DOHH2 (cell line): ENCODE results near the gene AK9.
"Not testable (repeated sequence)": the region's sequence is repeated elsewhere in the genome, so short reads cannot be mapped to it uniquely, and the experiment has no call there.

Experiments used
- H3F3A ChIP-seq: fragments of 200-600 bp; sonication (generic), shearing (Covaris generic); 2 replicates; pipeline ENCODE4 v1.6.0; 2016; ENCODE audit warnings: antibody characterized with exemption, mild to moderate bottlenecking; ENCODE audit not compliant: control insufficient read depth, insufficient read depth
- H3K27ac ChIP-seq: fragments of 200-600 bp; sonication (generic); 2 replicates; pipeline ENCODE4 v1.5.1; 2014; ENCODE audit warnings: low read depth, mild to moderate bottlenecking, low read length, moderate library complexity
- H3K27me3 ChIP-seq: fragments of 200-600 bp; sonication (generic); 2 replicates; pipeline ENCODE4 v1.6.1; 2014; ENCODE audit warnings: mild to moderate bottlenecking, low read length, mixed read lengths; ENCODE audit not compliant: control insufficient read depth
- H3K36me3 ChIP-seq: fragments of 200-600 bp; sonication (generic); 2 replicates; pipeline ENCODE4 v1.6.1; 2014; ENCODE audit warnings: mild to moderate bottlenecking, low read length, moderate library complexity, mixed read lengths; ENCODE audit not compliant: control insufficient read depth
- H3K4me1 ChIP-seq: fragments of 200-600 bp; sonication (generic); 2 replicates; pipeline ENCODE4 v1.6.1; 2014; ENCODE audit warnings: mild to moderate bottlenecking, low read length, mixed read lengths; ENCODE audit not compliant: control insufficient read depth
- H3K4me2 ChIP-seq: fragments of 200-600 bp; sonication (generic); 2 replicates; pipeline ENCODE4 v1.6.0; 2014; ENCODE audit warnings: mild to moderate bottlenecking, low read length, moderate library complexity
- H3K4me3 ChIP-seq: fragments of 200-600 bp; sonication (generic); 2 replicates; pipeline ENCODE4 v1.5.1; 2014; ENCODE audit warnings: mild to moderate bottlenecking, low read length, mixed read lengths
- H3K79me2 ChIP-seq: fragments of 200-600 bp; sonication (generic); 2 replicates; pipeline ENCODE4 v1.6.1; 2014; ENCODE audit warnings: mild to moderate bottlenecking, low read length, mixed read lengths; ENCODE audit not compliant: control insufficient read depth
- H3K9me2 ChIP-seq: fragments of 200-600 bp; sonication (generic); replicated peaks from 2 replicates; pipeline ENCODE4 v1.6.1; 2014; ENCODE audit warnings: mild to moderate bottlenecking, low read length, mixed read lengths; ENCODE audit not compliant: control insufficient read depth
- H3K9me3 ChIP-seq: fragments of 200-600 bp; sonication (generic); 2 replicates; pipeline ENCODE4 v1.6.1; 2014; ENCODE audit warnings: antibody characterized with exemption, low read length, mixed read lengths; ENCODE audit not compliant: control insufficient read depth, insufficient read depth
- H4K20me1 ChIP-seq: fragments of 200-600 bp; sonication (generic); 2 replicates; pipeline ENCODE4 v1.6.0; 2014; ENCODE audit warnings: low read depth, mild to moderate bottlenecking, antibody characterized with exemption, low read length, moderate library complexity; ENCODE audit not compliant: control insufficient read depth, insufficient read depth
- EZH2phosphoT487 ChIP-seq: fragments of 200-600 bp; sonication (generic); IDR thresholded peaks from 2 replicates; pipeline ENCODE4 v1.6.1; 2017; ENCODE audit warnings: borderline replicate concordance, mild to moderate bottlenecking, antibody characterized with exemption, low read length, moderate library complexity, mixed read lengths
- TF ChIP-seq, protein P1 (sequence below): fragments of 200-600 bp; sonication (generic); IDR thresholded peaks from one replicate; pipeline ENCODE4 v1.5.1; 2014; ENCODE audit warnings: antibody characterized with exemption, mild to moderate bottlenecking, low read depth, low read length; ENCODE audit not compliant: poor library complexity, severe bottlenecking

The AK9 gene

DNA sequence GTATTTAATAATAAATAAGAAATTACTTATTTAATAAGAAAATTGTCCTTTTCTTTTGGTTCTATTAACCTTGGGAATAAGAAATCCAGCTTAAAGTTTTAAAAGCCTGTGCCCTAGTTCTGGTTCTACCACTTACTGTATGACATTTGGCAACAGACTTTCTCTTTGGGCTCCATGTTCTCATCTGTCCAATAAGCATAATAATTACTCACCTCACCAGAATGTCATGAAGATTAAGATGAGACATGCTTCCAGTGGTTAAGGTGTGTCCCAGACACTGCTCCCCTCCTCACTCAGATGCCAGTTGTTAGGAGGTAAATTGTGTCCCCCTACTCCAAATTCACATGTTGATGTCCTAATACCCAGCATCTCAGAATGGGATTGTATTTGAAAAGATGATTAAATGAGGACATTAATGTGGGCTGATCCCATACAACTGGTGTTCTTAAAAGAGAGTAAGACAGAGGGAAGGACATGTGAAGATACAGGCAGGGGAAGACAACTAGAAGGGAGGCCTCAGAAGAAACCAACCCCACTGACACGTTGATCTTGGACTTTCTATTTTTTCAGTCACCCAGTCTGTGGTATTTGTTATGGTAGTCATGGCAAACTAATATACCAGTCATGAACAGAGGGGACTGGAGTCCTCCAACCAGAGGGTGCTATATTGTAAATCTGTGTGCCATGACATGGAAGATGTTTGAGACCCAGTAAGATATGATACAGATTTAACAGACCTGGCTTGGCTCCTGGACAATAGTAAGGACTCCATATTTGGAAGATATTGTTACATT, 229.1 kb downstream of the AK9 start:
- Histone ChIP-seq H3K27ac (no peak overlapping the region), H3K4me1 (peaks cover 38% of the 10 kb centered on the region), H3K9me3 (no peaks in the 10 kb centered on the region), H3K4me3 (no peak overlapping the region), H3K4me2 (no peak overlapping the region), H3K36me3 (peaks cover 63% of the 10 kb centered on the region), H3F3A (peaks cover 36% of the 10 kb centered on the region), H3K79me2 (peaks cover 29% of the 10 kb centered on the region), H3K27me3 (no peaks in the 10 kb centered on the region), H4K20me1 (no peaks in the 10 kb centered on the region), H3K9me2 (no peaks in the 10 kb centered on the region)
- no peak for TF ChIP-seq EZH2phosphoT487

DNA sequence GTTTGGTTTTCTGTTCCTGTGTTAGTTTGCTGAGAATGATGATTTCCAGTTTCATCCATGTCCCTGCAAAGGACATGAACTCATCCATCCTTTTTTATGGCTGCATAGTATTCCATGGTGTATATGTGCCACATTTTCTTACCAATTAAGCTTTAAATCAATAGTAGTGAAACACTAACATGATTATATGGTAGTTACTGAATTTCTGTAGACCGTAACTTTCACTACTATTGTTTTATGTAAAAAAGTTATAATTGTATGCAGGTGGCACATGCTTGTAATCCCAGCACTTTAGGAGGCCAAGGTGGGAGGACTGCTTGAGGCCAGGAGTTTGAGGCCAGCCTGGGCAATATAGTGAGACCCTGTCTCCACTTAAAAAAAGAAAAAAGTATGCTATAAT, 229.8 kb downstream of the AK9 start:
- H3K9me2 ChIP-seq, H4K20me1 ChIP-seq, H3K9me3 ChIP-seq, H3K4me2 ChIP-seq, H3K4me3 ChIP-seq, H3K27ac ChIP-seq, H3K27me3 ChIP-seq: not testable (repeated sequence)
- Histone ChIP-seq H3K4me1 (peaks cover 45% of the 10 kb centered on the region), H3K79me2 (peaks cover 34% of the 10 kb centered on the region), H3F3A (peaks cover 41% of the 10 kb centered on the region), H3K36me3 (peaks cover 57% of the 10 kb centered on the region)

DNA sequence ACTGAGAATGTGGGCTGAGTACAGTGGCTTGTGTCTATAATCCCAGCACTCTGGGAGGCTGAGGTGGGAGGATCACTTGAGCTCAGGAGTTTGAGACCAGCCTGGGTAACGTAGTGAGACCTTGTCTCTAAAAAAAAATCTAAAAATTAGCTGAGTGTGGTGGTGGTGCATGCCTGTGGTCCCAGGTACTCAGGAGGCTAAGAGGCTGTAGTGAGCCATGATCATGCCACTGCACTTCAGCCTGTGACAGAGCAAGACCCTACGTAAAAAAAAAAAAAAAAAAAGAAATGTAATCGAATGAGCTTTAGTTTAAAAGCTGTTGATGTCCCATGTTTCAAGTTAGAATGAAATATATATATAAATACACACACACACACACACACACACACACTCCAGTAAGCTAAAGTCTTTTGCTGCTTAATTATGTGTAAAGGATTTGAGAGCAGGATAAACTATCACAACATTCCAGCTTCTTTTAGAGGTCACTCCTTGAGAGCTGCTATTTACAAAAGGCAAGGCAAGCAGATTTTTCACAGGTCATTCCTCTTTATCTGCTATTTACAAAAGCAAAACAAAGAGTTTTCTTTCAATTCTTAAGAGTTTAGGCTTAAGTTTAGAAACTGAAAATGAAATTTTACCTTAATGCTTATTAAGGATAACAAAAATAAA, 230.7 kb downstream of the AK9 start:
- Histone ChIP-seq H3K79me2 (peaks cover 25% of the 10 kb centered on the region), H3F3A (peaks cover 41% of the 10 kb centered on the region), H3K27me3 (no peaks in the 10 kb centered on the region), H3K27ac (0 out of 2 replicates have a peak overlapping the region, but pooled peaks have one; percentile 18), H3K4me3 (no peak overlapping the region), H3K4me1 (peaks cover 47% of the 10 kb centered on the region), H3K9me2 (no peaks in the 10 kb centered on the region), H4K20me1 (no peaks in the 10 kb centered on the region), H3K36me3 (peaks cover 49% of the 10 kb centered on the region), H3K9me3 (no peaks in the 10 kb centered on the region), H3K4me2 (no peak overlapping the region)
- TF ChIP-seq EZH2phosphoT487 = no peak
- TF ChIP-seq, protein P1, sequence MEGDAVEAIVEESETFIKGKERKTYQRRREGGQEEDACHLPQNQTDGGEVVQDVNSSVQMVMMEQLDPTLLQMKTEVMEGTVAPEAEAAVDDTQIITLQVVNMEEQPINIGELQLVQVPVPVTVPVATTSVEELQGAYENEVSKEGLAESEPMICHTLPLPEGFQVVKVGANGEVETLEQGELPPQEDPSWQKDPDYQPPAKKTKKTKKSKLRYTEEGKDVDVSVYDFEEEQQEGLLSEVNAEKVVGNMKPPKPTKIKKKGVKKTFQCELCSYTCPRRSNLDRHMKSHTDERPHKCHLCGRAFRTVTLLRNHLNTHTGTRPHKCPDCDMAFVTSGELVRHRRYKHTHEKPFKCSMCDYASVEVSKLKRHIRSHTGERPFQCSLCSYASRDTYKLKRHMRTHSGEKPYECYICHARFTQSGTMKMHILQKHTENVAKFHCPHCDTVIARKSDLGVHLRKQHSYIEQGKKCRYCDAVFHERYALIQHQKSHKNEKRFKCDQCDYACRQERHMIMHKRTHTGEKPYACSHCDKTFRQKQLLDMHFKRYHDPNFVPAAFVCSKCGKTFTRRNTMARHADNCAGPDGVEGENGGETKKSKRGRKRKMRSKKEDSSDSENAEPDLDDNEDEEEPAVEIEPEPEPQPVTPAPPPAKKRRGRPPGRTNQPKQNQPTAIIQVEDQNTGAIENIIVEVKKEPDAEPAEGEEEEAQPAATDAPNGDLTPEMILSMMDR = no peak

DNA sequence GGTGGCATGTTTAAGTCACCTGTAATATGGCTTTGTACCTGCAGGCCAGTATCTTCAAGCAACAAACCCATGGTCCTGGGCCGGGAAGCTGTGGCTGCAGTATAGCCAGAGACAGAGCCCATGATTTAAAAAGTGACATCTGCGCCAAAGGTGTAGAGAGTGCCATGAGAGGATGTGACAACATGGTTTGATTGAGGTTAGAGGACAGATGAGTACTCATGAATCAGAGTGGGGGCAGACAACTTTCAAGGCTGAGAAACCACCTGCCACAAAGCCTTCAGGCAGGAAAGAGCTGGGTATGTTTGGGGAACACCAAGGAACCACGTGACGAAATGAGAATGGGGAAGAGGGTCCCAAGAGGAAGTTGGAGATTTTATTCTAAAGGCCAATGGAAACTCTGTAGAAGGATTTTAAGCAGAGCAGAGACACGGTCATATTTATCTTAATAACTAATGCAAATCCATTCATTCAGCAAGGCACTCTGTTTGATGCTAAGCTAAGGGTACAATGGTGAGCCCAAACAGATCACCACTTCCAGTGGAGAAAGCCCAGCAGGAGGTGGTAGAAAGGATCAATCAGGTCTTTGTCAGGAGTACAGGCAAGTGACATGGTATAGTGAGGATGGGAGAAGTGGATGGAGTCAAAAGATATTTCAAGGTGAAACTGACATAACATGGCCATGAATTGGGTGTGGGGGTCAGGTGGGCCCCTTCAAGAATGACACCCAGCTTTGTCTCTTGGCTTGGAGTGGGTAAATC, 232.0 kb downstream of the AK9 start:
- Histone ChIP-seq H3K9me3 (no peaks in the 10 kb centered on the region), H3K27ac (no peak overlapping the region), H3K27me3 (no peaks in the 10 kb centered on the region), H3K4me2 (peak overlapping the region; percentile 34), H3F3A (peaks cover 45% of the 10 kb centered on the region), H4K20me1 (no peaks in the 10 kb centered on the region), H3K4me1 (peaks cover 58% of the 10 kb centered on the region), H3K36me3 (peaks cover 43% of the 10 kb centered on the region), H3K4me3 (no peak overlapping the region), H3K9me2 (no peaks in the 10 kb centered on the region), H3K79me2 (peaks cover 18% of the 10 kb centered on the region)
- no peak for TF ChIP-seq EZH2phosphoT487
- TF ChIP-seq, protein P1 = no peak
